Measurements from ENCODE around the gene MYL11.

Gene MYL11

DNA sequence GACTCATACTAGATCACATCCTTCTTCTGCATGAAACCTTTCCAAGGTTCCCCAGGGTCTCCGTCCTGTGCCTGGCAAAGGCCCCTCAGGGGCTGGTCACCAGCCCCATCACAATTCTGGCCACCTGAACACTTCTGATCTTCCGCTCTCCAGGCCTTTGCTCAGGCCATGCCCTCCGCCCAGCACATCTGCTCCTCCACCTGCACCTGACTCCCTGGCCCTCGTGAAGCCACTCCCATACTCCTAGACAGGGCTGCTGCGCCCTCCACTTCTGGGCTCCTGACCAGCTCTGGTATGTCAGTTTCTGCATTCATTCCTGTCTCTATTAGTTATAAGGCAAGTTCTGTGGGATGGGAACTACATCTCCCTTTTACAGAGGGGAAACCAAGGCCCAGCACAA, 1.9 kb upstream of the MYL11 start:
- Mint-ChIP-seq H3K27ac (peak overlapping the region; percentile 88 to 97 (median 92)), H3K4me3 (peak overlapping the region; percentile 71 to 87 (median 80)), H3K27me3 (ENCODE audit: low read depth) (no peaks in the 10 kb centered on the region)

GRCh38 chr16:30375864-30376263, 1.3 kb downstream of the MYL11 start:
- Mint-ChIP-seq H3K4me3 (peak overlapping the region; percentile 60 to 88 (median 87)), H3K9me3 (no peaks in the 10 kb centered on the region), H3K27ac (peak overlapping the region; percentile 68 to 99 (median 99)), H3K36me3 (ENCODE audit: low read depth) (no peaks in the 10 kb centered on the region), H3K4me1 (peaks cover 28% of the 10 kb centered on the region), H3K27me3 (ENCODE audit: low read depth) (no peaks in the 10 kb centered on the region)
- TF ChIP-seq, protein P1, sequence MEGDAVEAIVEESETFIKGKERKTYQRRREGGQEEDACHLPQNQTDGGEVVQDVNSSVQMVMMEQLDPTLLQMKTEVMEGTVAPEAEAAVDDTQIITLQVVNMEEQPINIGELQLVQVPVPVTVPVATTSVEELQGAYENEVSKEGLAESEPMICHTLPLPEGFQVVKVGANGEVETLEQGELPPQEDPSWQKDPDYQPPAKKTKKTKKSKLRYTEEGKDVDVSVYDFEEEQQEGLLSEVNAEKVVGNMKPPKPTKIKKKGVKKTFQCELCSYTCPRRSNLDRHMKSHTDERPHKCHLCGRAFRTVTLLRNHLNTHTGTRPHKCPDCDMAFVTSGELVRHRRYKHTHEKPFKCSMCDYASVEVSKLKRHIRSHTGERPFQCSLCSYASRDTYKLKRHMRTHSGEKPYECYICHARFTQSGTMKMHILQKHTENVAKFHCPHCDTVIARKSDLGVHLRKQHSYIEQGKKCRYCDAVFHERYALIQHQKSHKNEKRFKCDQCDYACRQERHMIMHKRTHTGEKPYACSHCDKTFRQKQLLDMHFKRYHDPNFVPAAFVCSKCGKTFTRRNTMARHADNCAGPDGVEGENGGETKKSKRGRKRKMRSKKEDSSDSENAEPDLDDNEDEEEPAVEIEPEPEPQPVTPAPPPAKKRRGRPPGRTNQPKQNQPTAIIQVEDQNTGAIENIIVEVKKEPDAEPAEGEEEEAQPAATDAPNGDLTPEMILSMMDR (IDR thresholded peaks at IDR 0.05; ENCODE audit: unreplicated experiment in 3 of 3), result no peak

More for the DNA sequence above, 1.9 kb upstream of the MYL11 start:
- peaks cover 27% of the 10 kb centered on the region for H3K4me1 Mint-ChIP-seq
- TF ChIP-seq, protein P1 (IDR thresholded peaks at IDR 0.05; ENCODE audit: unreplicated experiment in 3 of 3), result no peak
- no peaks in the 10 kb centered on the region for H3K36me3 Mint-ChIP-seq (ENCODE audit: low read depth)
- H3K9me3 Mint-ChIP-seq, result no peaks in the 10 kb centered on the region

DNA sequence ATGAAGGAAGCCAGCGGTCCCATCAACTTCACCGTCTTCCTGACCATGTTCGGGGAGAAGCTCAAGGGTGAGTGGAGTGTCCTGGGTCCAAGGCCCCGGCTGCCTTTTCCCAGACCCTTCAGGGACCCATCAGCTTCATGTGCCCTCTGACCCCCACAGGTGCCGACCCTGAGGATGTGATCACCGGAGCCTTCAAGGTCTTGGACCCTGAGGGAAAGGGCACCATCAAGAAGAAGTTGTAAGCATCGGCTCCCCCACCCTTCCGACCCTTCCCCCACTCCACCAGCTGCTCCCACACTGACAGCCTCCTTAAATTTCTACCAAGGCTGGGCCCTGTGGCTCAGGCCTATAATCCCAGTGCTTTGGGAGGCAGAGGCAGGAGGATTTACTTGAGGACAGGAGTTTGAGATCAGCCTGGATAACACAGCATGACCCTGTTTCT, 1.9 kb downstream of the MYL11 start:
- Mint-ChIP-seq H3K36me3 (ENCODE audit: low read depth) (no peaks in the 10 kb centered on the region), H3K4me1 (peaks cover 23% of the 10 kb centered on the region), H3K4me3 (peak overlapping the region; percentile 87 to 96 (median 88)), H3K27me3 (ENCODE audit: low read depth) (no peaks in the 10 kb centered on the region), H3K27ac (peak overlapping the region; percentile 99 to 100 (median 99)), H3K9me3 (no peaks in the 10 kb centered on the region)
- TF ChIP-seq, protein P1 (IDR thresholded peaks at IDR 0.05; ENCODE audit: unreplicated experiment in 3 of 3), result no peak

DNA sequence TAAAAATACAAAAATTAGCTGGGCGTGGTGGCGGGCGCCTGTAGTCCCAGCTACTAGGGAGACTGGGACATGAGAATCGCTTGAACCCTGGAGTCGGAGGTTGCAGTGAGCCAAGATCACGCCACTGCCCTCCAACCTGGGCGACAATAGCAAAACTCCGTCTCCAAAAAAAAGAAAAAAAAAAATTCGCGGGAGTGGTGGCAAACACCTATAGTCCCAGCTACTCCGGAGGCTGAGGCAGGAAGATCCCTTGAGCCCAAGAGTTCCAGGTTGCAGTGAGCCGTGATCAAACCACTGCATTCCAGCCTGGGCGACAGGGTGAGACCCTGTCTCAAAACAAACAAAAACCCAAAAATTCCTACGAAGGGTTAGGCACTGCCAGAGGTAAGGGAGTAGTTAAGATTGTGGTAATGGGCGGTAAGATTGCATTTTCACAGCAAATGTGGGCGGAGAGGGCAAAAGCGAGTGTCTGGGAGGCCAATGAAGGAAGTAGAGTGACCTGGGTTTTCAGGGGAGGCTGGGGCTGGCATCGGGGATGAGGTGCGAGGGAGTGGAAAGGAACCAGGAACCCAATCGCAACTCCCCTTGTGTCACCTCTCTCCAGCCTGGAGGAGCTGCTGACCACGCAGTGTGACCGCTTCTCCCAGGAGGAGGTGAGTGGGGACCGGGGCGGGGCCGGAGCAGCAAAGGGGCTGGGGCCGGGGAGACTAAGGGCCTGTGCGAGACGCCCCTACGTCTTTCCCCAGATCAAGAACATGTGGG, 2.6 kb downstream of the MYL11 start:
- H3K4me3 Mint-ChIP-seq, result peak overlapping the region; percentile 87 to 96 (median 88)
- TF ChIP-seq, protein P1 (IDR thresholded peaks at IDR 0.05; ENCODE audit: unreplicated experiment in 3 of 3), result no peak
- peaks cover 23% of the 10 kb centered on the region for H3K4me1 Mint-ChIP-seq
- H3K27ac Mint-ChIP-seq, result peak overlapping the region; percentile 99 to 100 (median 99)
- H3K27me3 Mint-ChIP-seq (ENCODE audit: low read depth), result no peaks in the 10 kb centered on the region
- no peaks in the 10 kb centered on the region for H3K36me3 Mint-ChIP-seq (ENCODE audit: low read depth)
- H3K9me3 Mint-ChIP-seq, result no peaks in the 10 kb centered on the region

GRCh38 chr16:30377812-30378235, 3.2 kb downstream of the MYL11 start:
- peaks cover 18% of the 10 kb centered on the region for H3K4me1 Mint-ChIP-seq
- peak overlapping the region; percentile 87 to 96 (median 88) for H3K4me3 Mint-ChIP-seq
- no peaks in the 10 kb centered on the region for H3K36me3 Mint-ChIP-seq (ENCODE audit: low read depth)
- H3K9me3 Mint-ChIP-seq, result no peaks in the 10 kb centered on the region
- TF ChIP-seq, protein P1 (IDR thresholded peaks at IDR 0.05; ENCODE audit: unreplicated experiment in 3 of 3), result no peak
- H3K27me3 Mint-ChIP-seq (ENCODE audit: low read depth), result no peaks in the 10 kb centered on the region
- peak overlapping the region; percentile 99 to 100 (median 99) for H3K27ac Mint-ChIP-seq

Measured in nephron (organoid).